GM18505 (cell line): Measurements from ENCODE around the gene ERAS.
"Not testable (repeated sequence)": the region's sequence is repeated elsewhere in the genome, so short reads cannot be mapped to it uniquely, and the experiment has no call there.

Experiments used
- ATAC-seq: cut with Tn5 transposase; IDR thresholded peaks from one replicate; pipeline ENCODE4 v1.9.1; 2021; ENCODE audit not compliant: unreplicated experiment
- POLR2A ChIP-seq: IDR thresholded peaks from 4 replicates; pipeline ENCODE4 v1.6.1; 2011; ENCODE audit warnings: borderline replicate concordance; ENCODE audit not compliant: insufficient read depth, insufficient read length; ENCODE audit errors: extremely low read depth

Gene ERAS

GRCh38 chrX:48831909-48832291 lies 5.6 kb downstream of the ERAS start:
- ATAC-seq, result no peak
- no peak for TF ChIP-seq POLR2A

DNA sequence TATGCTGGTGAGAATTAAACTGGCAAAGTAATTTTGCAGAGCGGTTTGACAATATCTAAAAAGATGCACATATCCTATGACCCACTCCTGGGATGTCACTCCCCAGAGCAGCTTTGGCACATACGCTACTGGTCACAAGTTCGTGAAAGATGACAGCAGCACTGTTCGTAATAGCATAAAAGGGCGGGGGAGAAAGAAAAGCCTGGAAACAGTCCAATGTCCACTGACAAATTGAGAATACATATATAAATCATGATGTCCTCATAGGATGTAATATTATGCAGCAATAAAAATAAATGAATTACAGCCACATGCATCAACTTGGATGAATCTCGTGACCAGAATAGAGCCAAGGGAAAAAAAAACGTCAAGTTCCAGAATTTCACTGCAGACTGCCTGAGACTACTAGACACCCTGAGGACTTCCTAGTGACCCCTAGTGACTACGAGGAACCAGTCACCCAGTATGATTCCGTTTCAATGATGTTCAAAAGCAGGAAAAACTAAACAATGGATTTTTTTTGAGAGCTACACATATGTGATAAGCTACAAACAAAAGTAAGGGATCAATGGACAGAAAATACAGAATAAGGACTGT lies 7.3 kb downstream of the ERAS start:
- no peak for TF ChIP-seq POLR2A
- no peak for ATAC-seq

DNA sequence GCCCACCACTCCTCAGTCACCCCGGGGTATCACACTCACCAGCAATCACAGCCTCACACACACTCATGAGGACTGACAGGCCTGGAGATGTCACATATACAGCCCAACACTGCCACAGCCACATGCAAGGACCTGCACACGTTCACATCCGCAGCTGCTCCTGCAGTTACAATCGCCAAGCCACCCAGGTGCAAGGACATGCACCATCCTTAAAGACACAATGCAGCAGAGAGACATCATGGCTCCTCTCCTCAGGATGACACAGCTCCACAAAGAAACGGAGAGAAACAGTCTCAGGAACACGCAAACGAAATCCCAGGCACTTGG lies 8.0 kb downstream of the ERAS start:
- TF ChIP-seq POLR2A, result no peak
- no peak for ATAC-seq

DNA sequence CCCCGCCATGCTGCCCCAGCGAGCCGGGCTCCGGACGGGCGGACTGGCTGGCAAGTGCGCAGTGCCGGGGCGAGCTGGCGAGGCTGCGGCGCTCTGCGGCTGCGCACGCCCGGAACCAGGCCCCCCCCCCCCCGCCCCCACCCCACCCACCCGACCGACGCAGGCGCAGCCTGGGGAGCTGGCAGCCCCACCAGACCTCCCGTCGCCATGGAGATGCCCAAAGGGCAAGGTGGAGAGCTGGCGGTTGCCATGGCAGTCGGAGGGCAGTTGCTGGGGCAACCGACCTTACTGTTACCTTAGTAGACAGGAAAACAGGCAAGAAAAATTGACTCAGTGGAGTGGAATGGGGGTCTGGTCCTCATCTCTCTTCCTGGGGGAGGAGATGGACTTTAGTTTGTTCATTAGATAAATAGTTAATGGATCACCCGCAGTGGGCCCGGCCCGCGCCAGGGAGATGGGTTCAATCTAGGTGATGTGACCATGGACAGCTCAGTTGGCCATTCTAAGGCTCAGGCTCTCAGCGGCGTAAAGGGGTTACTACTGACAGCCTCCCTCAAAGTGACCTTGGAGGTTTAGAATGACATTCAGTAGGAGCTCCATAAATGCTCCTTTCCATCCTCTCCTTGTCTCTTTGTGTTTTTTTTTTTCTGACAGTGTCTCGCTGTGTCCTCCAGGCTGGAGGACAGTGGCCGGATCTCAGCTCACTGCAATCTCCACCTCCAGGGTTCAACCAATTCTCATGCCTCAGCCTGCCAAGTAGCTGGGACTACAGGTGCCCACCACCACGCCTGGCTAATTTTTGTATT lies 9.4 kb downstream of the ERAS start, which contains the start of gene PCSK1N:
Gene PCSK1N, minus strand, starts transcription at position 87 of the 806 bp plus-strand sequence. Its CDS starts 78 bp downstream, at position 9.
- no peak for TF ChIP-seq POLR2A
- ATAC-seq, result no peak

- no peak for ATAC-seq
- no peak for TF ChIP-seq POLR2A
Measured at GRCh38 chrX:48839686-48840085, 13.4 kb downstream of the ERAS start.

DNA sequence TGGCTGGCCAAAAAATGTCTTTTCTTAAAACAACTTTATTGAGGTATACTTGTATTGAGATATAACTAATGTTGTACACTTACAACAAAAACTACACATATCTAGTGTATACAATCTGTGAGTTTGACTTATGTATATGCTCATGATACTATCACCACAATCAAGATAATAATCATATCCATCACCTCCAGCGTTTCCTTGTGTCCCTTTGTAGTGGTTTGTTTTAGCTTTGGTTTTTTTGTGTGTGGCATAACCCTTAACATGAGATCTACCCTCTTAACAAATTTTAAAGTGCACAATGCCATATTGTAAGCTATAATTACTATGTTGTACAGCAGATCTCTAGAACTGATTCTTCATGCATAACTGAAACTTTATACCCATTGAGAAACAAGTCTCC lies 22.5 kb downstream of the ERAS start:
- ATAC-seq, result no peak
- TF ChIP-seq POLR2A, result no peak

DNA sequence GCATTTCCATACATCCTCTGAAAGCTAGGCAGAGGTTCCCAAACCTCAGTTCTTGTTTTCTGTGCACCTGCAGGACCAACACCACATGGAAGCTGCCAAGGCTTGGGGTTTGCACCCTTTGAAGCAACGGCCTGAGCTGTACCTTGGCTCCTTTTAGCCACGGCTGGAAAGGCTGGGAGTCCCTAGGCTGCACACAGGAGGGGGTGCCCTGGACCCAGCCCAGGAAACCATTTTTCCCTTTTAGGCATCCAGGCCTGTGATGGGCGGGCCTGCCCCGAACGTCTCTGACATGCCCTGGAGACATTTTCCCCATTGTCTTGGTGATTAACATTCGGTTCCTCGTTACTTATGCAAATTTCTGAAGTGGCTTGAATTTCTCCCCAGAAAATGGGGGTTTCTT lies 26.5 kb downstream of the ERAS start:
- no peak for ATAC-seq
- no peak for TF ChIP-seq POLR2A

DNA sequence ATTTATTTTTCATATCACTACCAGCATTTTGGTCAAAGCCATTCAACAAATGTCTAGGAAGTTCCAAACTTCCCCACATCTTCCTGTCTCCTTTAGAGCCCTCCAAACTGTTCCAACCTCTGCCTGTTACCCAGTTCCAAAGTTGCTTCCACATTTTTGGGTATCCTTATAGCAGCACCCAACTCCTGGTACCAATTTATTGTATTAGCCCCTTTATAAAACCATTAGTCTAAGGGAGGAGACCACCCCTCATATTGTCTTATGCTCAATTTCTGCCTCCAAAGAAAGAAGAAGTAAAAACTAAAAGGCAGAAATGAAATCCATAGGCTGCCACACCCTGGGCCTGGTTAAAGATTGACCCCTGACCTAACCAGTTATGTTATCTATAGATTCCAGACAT lies 27.2 kb downstream of the ERAS start:
- ATAC-seq, result not testable (repeated sequence)

DNA sequence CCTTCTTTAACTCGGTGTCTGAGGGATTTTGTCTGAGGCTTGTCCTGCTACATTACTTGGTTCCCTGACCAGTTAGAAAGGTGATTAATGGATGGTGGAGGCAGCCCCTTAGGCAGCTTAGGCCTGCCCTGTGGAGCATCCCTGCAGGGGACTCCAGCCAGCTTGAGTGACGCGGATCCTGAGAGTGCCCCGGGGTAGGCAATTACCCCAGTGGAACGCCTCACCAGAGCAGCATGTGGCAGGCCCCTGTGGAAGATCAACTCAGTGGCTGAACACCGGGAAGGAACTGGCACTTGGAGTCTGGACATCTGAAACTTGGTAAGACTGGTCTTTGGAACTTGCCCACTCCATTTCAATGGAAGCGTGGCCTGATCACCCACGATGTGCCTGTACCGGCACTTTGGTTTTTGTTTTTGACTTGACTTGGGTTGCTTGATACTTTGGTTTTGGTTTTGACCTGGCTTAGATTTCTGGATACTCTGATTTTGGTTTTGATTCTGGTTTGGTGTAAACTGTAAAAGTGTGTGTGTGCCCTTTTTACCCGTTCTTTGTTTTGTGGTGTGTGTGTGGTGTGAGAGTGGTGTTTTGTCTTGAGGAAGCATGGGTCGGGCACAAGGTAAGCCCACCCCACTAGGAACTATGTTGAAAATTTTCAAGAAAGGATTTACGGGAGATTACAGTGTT lies 27.9 kb downstream of the ERAS start:
- not testable (repeated sequence) for ATAC-seq

- TF ChIP-seq POLR2A, result no peak
- no peak for ATAC-seq
Measured at GRCh38 chrX:48854898-48855297, 28.6 kb downstream of the ERAS start.

- no peak for TF ChIP-seq POLR2A
- no peak for ATAC-seq
Measured at GRCh38 chrX:48864210-48864609, 37.9 kb downstream of the ERAS start.

DNA sequence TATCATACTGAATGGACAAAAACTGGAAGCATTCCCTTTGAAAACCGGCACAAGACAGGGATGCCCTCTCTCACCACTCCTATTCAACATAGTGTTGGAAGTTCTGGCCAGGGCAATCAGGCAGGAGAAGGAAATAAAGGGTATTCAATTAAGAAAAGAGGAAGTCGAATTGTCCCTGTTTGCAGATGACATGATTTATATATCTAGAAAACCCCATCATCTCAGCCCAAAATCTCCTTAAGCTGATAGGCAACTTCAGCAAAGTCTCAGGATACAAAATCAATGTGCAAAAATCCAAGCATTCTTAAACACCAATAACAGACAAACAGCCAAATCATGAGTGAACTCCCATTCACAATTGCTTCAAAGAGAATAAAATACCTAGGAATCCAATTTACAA lies 45.7 kb downstream of the ERAS start:
- ATAC-seq, result not testable (repeated sequence)

DNA sequence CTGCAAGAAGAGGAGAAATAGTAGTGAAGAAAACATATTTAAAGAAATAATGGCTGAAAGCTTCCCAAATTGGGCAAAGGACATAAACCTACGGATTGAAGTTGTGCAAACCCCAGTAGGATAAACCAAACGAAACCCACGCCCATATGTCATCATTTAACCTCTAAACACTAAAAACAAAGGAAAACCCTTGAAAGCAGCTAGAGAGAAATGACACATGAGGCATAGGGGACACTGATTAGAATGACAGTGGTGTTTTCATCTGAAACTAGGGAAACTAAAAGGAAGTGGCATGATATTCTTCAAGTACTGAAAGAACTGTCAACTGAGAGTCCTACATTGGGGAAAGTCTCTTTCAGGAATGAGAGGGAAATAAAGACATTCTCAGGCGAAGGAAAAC lies 50.6 kb downstream of the ERAS start:
- not testable (repeated sequence) for ATAC-seq
